Upper lobe of left lung (tissue), 4 donors: ENCODE measurements around the gene RAD17.

Source experiments
- EP300 ChIP-seq, 4 donors: sonication (generic); formaldehyde crosslinking; IDR thresholded peaks; one replicate each; pipeline ENCODE4 v1.5.1; 2017; ENCODE audit warnings: antibody characterized with exemption in 4 of 4, control low read depth in 2 of 4
- POLR2A ChIP-seq, 4 donors: fragments of 450-650 bp; IDR thresholded peaks; one replicate each; pipeline ENCODE4 v1.5.1; 2016 to 2017; ENCODE audit warnings: antibody characterized with exemption in 4 of 4, mild to moderate bottlenecking in 2 of 4
- TF ChIP-seq, protein P1 (sequence below), 6 experiments: fragments of 450-650 bp in 4 of 6; fragments of 200-600 bp in 2 of 6; sonication (generic) in 2 of 6; IDR thresholded peaks; one replicate each; pipeline ENCODE4 v1.5.1; 2016 to 2019; ENCODE audit warnings: antibody characterized with exemption in 6 of 6

DNA sequence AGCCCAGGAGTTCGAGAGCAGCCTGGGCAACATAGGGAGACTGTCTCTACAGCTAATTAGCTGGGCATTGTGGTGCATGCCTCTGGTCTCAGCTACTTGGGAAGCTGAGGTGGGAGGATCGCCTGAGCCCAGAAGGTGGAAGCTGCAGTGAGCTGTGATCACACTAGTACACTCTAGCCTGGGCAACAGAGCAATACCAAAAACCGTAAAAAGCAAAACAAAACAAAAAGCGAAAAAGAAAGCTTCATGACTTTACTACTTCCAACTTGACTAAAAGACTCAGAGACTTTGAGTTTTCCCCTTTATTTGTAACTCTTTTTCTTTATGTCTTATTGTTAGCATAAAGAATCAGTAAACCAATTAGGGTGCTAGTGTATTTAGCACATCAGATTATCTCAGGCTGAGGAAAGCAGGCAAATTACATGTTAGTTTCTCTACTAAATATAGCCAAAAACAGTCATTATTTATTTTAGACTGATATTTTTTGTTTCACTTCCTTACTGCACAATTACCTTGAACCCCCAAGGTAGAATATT is 5.4 kb downstream of the RAD17 start:
- TF ChIP-seq, protein P1, sequence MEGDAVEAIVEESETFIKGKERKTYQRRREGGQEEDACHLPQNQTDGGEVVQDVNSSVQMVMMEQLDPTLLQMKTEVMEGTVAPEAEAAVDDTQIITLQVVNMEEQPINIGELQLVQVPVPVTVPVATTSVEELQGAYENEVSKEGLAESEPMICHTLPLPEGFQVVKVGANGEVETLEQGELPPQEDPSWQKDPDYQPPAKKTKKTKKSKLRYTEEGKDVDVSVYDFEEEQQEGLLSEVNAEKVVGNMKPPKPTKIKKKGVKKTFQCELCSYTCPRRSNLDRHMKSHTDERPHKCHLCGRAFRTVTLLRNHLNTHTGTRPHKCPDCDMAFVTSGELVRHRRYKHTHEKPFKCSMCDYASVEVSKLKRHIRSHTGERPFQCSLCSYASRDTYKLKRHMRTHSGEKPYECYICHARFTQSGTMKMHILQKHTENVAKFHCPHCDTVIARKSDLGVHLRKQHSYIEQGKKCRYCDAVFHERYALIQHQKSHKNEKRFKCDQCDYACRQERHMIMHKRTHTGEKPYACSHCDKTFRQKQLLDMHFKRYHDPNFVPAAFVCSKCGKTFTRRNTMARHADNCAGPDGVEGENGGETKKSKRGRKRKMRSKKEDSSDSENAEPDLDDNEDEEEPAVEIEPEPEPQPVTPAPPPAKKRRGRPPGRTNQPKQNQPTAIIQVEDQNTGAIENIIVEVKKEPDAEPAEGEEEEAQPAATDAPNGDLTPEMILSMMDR (IDR thresholded peaks at IDR 0.05) = no peak
- TF ChIP-seq POLR2A (IDR thresholded peaks at IDR 0.05) = no peak
- no peak for TF ChIP-seq EP300 (IDR thresholded peaks at IDR 0.05)
